GM12878 (cell line): ENCODE data around the gene ITGB2. TPM values are rescaled to one million over a fixed set of nuclear protein-coding genes. Genes with fewer than 3 reads are reported as not detected.

Experiments used
- ATAC-seq: fragments of 200-7000 bp; cut with Tn5 transposase; 3 replicates; pipeline ENCODE4 v1.9.1; 2020; ENCODE audit warnings: mild to moderate bottlenecking, moderate library complexity
- BruUV-seq: library from RNA; stranded (reverse); fragments of 400-500 nt; replicated peaks from 2 replicates; lab custom pipeline; 2021; lab: Mats Ljungman, UMichigan
- CTCF ChIA-PET: fragments of 300-600 bp; sonication (Branson Sonifier 250); formaldehyde crosslinking; extraction: SDS; loops from one replicate; lab custom pipeline; 2021; ENCODE audit warnings: inconsistent platforms; lab: Yijun Ruan, JAX
- POLR2A ChIA-PET: fragments of 350-600 bp; formaldehyde crosslinking; extraction: SDS; loops from one replicate; lab custom pipeline; 2021; ENCODE audit warnings: inconsistent platforms; lab: Charles Lee
- RAD21 ChIA-PET: fragments of 300-600 bp; sonication (Branson Sonifier 250); formaldehyde crosslinking; loops from one replicate; lab custom pipeline; 2023; ENCODE audit warnings: antibody characterized with exemption; ENCODE audit not compliant: unreplicated experiment; lab: Charles Lee
- SMC1A ChIA-PET: fragments of 300-600 bp; sonication (Branson Sonifier 250); formaldehyde crosslinking; loops from one replicate; lab custom pipeline; 2023; ENCODE audit not compliant: unreplicated experiment, uncharacterized antibody; lab: Charles Lee
- DNase-seq: peaks from one replicate; pipeline ENCODE4 v3.0.0-alpha.2; 2011; ENCODE audit warnings: low read depth, low spot score
- FAIRE-seq: peaks from 3 replicates; lab custom pipeline; 2011; peaks lifted over from hg19 to GRCh38; lab: Jason Lieb, UNC
- H2AFZ ChIP-seq: 2 replicates; pipeline ENCODE4 v1.6.0; 2011; ENCODE audit warnings: low read depth, low read length, control low read depth; ENCODE audit not compliant: control insufficient read depth
- H3K27ac ChIP-seq: 2 replicates; pipeline ENCODE4 v1.5.1; 2011; ENCODE audit warnings: control low read depth; ENCODE audit not compliant: control insufficient read depth, insufficient read depth
- H3K27me3 ChIP-seq, 2 experiments: replicated peaks in 1 of 2; 2 replicates each; pipeline versions ENCODE4 v1.6.0 to v1.6.1; 2011; ENCODE audit warnings: low read length in 1 of 2; ENCODE audit not compliant: control insufficient read depth in 2 of 2, insufficient read depth in 2 of 2
- H3K36me3 ChIP-seq, 2 experiments: 2 replicates each; pipeline ENCODE4 v1.5.1; 2011; ENCODE audit warnings: low read length in 1 of 2; ENCODE audit not compliant: control insufficient read depth in 2 of 2, insufficient read depth in 2 of 2
- H3K4me1 ChIP-seq: 2 replicates; pipeline ENCODE4 v1.6.1; 2011; ENCODE audit warnings: mild to moderate bottlenecking, low read length, moderate library complexity, mixed read lengths; ENCODE audit not compliant: control insufficient read depth, insufficient read depth
- H3K4me2 ChIP-seq: 2 replicates; pipeline ENCODE4 v1.6.0; 2011; ENCODE audit warnings: control low read depth; ENCODE audit not compliant: control insufficient read depth, insufficient read depth
- H3K4me3 ChIP-seq: fragments of 200-600 bp; sonication (generic); 2 replicates; pipeline ENCODE4 v1.5.1; 2016
- H3K79me2 ChIP-seq: 2 replicates; pipeline ENCODE4 v1.6.0; 2011; ENCODE audit warnings: low read length; ENCODE audit not compliant: control insufficient read depth, insufficient read depth
- H3K9ac ChIP-seq: 2 replicates; pipeline ENCODE4 v1.8.0; 2011; ENCODE audit warnings: low read length, control low read depth, mixed read lengths; ENCODE audit not compliant: control insufficient read depth, insufficient read depth
- H3K9me3 ChIP-seq: replicated peaks from 3 replicates; pipeline ENCODE4 v1.5.1; 2011; ENCODE audit warnings: mild to moderate bottlenecking, low read length; ENCODE audit not compliant: control insufficient read depth, insufficient read depth
- H4K20me1 ChIP-seq: 2 replicates; pipeline ENCODE4 v1.6.0; 2011; ENCODE audit not compliant: control insufficient read depth, insufficient read depth
- EED ChIP-seq: sonication (generic); IDR thresholded peaks from 2 replicates; pipeline ENCODE4 v1.6.1; 2016; ENCODE audit warnings: antibody characterized with exemption, low read depth
- JUND ChIP-seq: IDR thresholded peaks from 2 replicates; pipeline ENCODE4 v1.6.1; 2012; ENCODE audit warnings: low read depth, mild to moderate bottlenecking, low read length, improper control_type of control experiment, moderate library complexity
- REST ChIP-seq: IDR thresholded peaks from 2 replicates; pipeline ENCODE4 v1.6.1; 2012; ENCODE audit warnings: mild to moderate bottlenecking, low read depth, low read length
- RUNX3 ChIP-seq: IDR thresholded peaks from 2 replicates; pipeline ENCODE4 v1.6.1; 2012; ENCODE audit warnings: low read length, inconsistent platforms
- WGBS: methylation state at CpG from one replicate; pipeline ENCODE4 v1.1.6; 2016; ENCODE audit warnings: low lambda C conversion rate; ENCODE audit not compliant: insufficient replicate concordance, insufficient coverage; ENCODE audit errors: missing lambda C conversion rate; 5-methylcytosine and 5-hydroxymethylcytosine counted together
- in situ Hi-C: fragments of 300-500 bp; cut with MboI; formaldehyde crosslinking; loops from 9 replicates; pipeline ENCODE4 v1.14.3; 2018; ENCODE audit warnings: mixed read lengths
- intact Hi-C: fragments of 100-400 bp; cut with micrococcal nuclease; formaldehyde crosslinking; loops from one replicate; pipeline ENCODE4 v1.14.2; 2022; ENCODE audit not compliant: unreplicated experiment
- polyA plus RNA-seq, 11 experiments: library from polyadenylated mRNA; depleted of rRNA in 4 of 11; unstranded in 6 of 11; stranded (reverse) in 5 of 11; fragments of >200 nt; fragmentation: Nextera tagmentation in 4 of 11; fragmentation: Illumina TruSeq in 1 of 11; extraction: Ambion mirVana in 4 of 11; extraction: Trizol in 1 of 11; gene quantifications; 1 replicate in 1 of 11; 2 replicates in 10 of 11; pipeline versions ENCODE4 v1.2.1 to v1.2.3, GENCODE V29; 2011 to 2016; ENCODE audit warnings: inconsistent platforms in 2 of 11, missing spikeins in 2 of 11, low read depth in 1 of 11
- total RNA-seq, 4 experiments: library from RNA; depleted of rRNA in 3 of 4; stranded (reverse); fragments of >200 nt in 3 of 4; fragmentation: Illumina TruSeq in 1 of 4; extraction: Trizol in 1 of 4; gene quantifications; 2 replicates each; pipeline versions ENCODE4 v1.2.1 to v1.2.3, GENCODE V29; 2013 to 2021

Gene ITGB2
- total and polyA plus RNA-seq, 10 of the 15 experiments (the other 5 are each of a cell fraction or from before 2014, with no cell fraction given): 8.0 to 172 (median 58.9) TPM

GRCh38 chr21:44911068-44911383 lies 9.7 kb downstream of the ITGB2 start:
- FAIRE-seq: no peak
- ChIA-PET RAD21 (no interaction called here), SMC1A (no interaction called here), CTCF (interaction anchor here (1.3 kb wide), 1 partner anchor 228 kb away, joined by 3 read pairs; no protein-coding TSS in a partner anchor), POLR2A (no interaction called here)
- peak overlapping the region; percentile 31; the same call in 1 of the 2 replicates for H3K4me2 ChIP-seq
- in situ Hi-C loops (no loop called here), intact Hi-C loops (no loop called here)
- 84% methylated on average over 10 of the region's 10 CpGs for whole genome bisulfite sequencing
- H2AFZ ChIP-seq: no peak overlapping the region
- TF ChIP-seq RUNX3: no peak
- no peak for TF ChIP-seq REST
- no peak for TF ChIP-seq JUND
- TF ChIP-seq EED: no peak
- no peak for DNase-seq
- ATAC-seq: no peak
- peak overlapping the region; percentile 10; the same call in 1 of the 2 replicates for H3K9ac ChIP-seq
- H3K27ac ChIP-seq: no peak overlapping the region
- peaks cover 10% of the 10 kb centered on the region for H3K79me2 ChIP-seq
- H3K4me1 ChIP-seq: peaks cover 35% of the 10 kb centered on the region
- BruUV-seq: no TSS peak
- H3K9me3 ChIP-seq: no peaks in the 10 kb centered on the region
- no peak overlapping the region for H3K4me3 ChIP-seq
- no peaks in the 10 kb centered on the region for H4K20me1 ChIP-seq
- peaks cover 3 to 15% of the 10 kb centered on the region in 2 experiments; a peak in 3 of 4 replicates for H3K36me3 ChIP-seq
- H3K27me3 ChIP-seq: no peaks in the 10 kb centered on the region
